SIG-M5 (cell line): ENCODE results near the gene LENG9.
"Not testable (repeated sequence)": the region's sequence is repeated elsewhere in the genome, so short reads cannot be mapped to it uniquely, and the experiment has no call there.

Experiments used
- DNase-seq: peaks from one replicate; lab custom pipeline; 2025; lab: John Stamatoyannopoulos, UW

LENG9 gene

DNA sequence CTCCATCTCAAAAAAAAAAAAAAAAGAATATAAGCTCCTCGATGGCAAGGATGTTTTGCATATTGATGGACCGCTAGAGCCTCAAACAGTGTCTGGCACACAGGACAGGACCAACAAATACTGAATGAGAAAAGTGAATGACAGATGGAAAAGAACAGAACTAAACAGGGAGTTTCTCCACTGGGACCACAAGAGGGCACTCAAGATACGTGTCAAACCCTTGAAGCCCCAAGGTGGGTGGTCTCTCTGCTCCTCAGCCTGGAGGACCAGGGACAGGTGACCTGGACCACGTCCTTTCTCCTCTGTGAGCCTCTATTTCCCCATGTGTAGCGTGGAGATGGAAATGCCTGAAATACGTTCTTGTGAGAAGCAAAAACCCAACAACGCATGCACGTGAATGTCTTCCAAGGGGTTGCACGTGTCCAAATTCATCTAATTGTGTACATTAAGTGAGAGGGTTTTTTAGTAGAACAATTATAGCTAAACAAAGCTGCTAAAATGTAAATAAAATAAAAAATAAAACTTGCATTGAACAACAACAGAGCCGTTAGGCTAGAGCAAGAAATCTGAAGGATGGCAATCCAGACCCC lies 15.2 kb upstream of the LENG9 start:
- no peak for DNase-seq

DNA sequence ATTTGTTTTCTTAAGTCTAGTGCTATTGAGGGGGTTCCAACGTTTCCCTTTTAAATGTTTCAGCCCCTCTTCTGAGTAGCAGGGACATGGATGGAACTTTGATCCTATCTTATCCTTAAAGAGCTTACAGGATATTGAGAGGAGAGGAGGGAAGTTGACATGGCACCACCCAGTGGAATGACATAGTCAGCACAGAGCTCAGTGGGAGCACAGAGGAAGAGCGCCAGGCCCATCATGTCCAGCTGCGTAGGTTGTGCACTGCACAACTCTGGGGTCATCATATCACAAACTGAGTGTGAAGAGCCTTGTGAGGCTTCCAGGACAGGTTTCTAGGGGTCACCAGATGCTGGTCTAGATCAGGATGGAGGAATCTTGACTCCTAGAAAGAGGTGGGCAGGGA lies 14.1 kb upstream of the LENG9 start:
- no peak for DNase-seq

DNA sequence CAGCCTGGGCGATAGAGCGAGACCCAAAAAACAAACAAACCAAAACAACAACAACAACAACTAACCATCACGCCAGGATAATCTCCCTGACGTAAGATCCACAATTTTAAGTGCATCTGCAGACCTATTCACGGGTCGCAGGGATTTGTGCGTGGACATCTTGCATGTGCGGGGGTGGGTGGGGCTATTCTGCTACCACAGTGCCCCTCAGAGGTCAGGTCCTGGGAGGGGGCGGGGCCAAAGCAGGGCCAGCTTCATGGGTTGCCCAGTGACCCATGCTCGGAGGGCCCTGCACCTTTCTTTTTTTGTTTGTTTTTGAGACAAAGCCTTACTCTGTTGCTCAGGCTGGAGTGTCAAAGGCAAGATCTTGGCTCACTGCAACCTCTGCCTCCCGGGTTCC lies 12.1 kb upstream of the LENG9 start:
- no peak for DNase-seq

DNA sequence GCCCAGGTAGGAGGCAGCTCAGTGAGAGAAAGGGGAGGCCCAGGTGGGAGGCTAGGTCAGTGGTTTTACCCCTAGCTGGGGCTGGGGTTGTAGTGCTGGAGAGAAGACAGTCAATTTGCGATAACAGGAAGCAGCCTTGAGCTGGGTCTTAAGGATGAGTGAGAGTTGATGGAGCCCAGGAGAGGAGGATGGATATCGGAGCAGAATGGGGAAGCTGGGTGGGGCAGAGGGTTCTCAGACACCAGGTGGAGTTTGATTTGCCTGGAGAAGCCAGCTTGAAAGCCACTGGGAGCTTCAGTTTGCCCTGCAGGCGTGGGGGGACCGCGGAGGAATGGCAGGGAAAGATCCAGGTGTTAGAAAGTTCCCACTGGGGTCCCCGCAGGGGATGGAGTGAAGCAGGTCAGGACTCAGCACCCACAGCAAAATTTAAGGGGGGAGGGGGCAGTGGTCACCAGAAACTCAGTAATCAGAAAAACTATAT lies 10.4 kb upstream of the LENG9 start:
- DNase-seq: no peak

DNA sequence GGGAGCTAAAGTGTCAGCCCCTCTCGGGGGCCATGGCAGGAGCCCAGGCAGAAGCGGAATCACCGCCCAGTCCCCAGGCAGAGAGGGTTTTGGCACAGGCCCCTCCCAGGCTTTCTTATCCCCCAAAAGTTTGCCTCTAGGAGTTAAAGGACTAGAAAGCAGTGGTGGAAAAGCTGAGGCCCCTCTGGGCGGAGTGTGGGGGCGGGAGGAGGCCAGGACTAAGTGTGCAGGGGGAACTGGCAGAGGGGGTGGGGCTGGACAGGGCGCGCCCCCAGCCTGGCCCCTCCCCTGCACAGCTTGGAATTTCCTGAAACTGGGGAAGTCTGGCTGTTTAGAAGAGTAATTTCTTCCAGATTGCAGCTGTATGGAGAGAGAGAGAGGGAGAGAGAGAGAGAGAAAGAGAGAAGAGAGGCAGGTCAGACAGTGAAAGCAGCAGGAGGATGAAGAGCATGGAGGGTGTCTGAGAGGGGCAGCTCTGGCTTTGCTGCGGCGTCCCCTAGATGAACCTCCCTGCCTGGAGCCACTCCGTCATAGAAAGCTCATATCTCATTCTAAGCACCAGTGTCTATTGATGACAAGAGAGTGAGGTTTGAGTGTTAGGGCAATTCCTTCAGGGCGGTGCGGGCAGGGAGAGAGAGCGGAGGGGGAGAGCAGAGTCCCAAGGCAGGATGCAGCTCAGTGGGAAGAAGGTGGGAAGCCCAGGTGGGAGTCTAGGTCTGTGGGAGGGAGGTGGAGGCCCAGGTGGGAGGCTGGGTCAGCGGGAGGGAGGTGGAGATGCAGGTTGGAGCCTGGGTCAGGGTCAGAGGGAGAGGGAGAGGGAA lies 9.7 kb upstream of the LENG9 start, which contains the start of gene CDC42EP5:
Gene CDC42EP5 (minus strand): TSS at position 226 of the 821 bp plus-strand sequence. CDS start 7,749 bp downstream, outside the sequence.
- no peak for DNase-seq

DNA sequence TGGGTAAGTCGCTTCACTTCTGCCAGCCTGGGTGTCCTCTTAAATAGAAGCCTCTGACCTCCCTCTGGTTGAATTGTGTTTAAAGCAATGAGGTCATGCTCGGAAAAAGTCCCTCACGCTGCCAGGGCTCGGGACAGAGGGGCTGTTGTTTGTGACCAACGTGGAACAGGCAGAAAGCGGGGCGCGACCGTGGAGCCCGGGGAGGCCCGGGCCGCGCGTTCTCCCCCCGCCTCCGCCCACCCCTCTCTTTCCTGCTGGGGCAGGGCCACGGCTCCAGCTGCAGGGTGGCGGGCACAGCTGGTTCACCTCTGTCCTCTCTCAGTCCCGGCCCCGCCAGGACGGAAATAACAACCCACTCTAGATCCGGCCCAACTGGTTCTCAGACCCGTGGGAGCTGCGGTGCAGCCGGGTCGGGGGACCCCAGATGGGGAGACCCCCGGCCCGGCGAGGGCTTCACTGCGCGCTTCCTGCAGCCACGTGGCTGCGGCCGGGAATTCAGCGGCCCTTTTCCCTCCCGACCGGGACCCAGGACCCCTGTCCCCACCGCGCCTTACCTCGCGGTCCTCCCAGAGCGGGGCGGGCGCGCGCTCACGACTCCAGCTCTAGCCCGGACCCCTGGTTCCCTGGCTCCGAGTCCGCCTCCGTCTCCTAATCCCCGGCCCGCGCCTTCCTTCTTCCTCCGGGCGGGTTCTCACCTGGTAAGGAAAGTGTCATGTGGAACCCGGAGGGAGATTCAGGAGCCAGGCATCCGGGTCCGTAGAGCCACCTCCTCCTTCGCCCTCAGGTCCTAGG lies 7.6 kb upstream of the LENG9 start:
- DNase-seq: no peak

DNA sequence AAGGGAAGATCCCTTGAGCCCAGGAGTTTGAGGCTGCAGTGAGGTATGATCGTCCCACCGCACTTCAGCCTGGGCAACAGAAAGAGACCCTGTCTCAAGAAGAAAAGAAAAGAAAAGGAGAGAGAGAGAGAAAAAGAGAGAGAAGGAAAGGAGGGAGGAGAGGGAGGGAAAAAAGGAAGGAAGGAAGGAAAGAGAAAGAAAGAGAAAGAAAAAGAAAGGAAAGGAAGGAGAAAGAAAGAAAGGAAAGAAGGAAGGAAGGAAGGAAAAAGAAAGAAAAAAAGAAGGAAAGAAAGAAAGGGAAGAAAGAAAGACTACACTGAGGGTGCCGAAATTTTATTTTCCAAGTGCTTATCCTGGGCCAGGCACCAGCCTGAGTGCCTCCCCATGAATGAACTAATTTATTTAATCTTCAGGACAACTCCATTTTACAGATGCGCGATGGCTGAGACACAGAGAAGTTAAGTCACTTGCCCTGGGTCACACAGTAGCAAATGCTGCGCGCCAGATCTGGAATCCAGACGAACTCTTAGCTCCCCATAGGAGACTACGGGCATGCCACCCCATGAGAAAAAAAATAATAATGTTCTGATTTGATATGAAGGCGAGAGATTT lies 6.8 kb upstream of the LENG9 start:
- no peak for DNase-seq

DNA sequence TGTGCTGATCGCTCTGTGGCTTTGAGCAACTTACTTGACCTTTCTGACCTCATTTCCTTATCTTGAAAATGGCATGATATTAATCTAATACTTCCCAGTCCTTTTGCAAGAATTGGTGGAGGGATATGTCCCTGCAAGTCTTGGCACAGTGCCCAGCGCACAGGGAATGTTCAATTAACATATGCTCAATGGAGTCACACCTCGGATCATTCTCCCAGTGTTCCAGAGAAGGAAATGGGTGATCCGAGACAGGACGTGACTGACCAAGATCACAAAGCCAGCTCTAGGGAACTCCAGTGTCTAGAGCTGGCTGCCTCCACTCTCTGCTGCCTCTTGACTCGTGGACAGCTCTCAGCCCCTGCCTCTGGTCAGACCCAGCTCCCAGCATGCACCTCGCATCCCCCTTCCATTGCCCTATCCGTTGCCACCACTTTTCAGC lies 5.9 kb upstream of the LENG9 start:
- DNase-seq: no peak

DNA sequence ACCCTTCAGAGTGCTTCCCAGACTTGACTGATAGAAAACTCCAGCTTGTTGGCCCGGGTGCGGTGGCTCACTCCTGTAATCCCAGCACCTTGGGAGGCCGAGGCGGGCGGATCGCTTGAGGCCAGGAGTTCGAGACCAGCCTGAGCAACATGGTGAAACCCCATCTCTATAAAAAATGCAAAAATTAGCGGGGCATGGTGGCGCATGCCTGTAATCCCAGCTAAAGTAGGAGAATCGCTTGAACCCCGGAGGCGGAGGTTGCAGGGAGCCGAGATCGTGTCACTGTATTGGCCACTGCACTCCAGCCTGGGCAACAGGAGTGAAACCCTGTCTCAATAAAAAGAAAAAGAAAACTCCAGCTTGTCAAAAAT lies 2.5 kb upstream of the LENG9 start:
- not testable (repeated sequence) for DNase-seq

DNA sequence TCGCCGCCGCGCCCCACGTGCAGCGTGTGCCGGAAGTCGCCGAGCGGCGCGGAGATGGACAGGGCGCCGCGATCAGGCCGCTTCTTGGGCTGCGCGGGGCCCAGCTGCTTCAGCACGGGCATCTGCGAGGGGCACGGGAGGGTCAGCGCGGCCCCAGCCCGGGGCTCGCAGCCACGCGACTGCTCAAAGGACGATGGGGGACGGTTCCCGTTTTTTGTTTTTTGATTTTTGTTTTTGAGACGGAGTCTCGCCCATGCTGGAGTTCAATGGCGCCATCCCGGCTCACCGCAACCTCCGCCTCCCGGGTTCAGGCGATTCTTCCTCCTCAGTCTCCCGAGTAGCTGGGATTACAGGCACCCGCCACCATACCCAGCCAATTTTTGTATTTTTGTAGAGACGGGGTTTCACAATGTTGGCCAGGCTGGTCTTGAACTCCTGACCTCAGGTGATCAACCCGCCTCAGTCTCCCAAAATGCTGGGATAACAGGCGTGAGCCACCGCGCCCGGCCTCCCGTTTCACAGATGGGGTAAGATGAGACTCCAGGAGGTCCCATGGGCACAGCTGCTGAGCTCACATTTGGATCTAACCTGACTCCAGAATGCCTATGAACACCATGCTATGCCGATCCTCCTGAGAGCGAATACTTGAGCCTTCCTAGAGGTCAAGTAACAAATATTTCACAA lies 2.0 kb upstream of the LENG9 start:
- no peak for DNase-seq

DNA sequence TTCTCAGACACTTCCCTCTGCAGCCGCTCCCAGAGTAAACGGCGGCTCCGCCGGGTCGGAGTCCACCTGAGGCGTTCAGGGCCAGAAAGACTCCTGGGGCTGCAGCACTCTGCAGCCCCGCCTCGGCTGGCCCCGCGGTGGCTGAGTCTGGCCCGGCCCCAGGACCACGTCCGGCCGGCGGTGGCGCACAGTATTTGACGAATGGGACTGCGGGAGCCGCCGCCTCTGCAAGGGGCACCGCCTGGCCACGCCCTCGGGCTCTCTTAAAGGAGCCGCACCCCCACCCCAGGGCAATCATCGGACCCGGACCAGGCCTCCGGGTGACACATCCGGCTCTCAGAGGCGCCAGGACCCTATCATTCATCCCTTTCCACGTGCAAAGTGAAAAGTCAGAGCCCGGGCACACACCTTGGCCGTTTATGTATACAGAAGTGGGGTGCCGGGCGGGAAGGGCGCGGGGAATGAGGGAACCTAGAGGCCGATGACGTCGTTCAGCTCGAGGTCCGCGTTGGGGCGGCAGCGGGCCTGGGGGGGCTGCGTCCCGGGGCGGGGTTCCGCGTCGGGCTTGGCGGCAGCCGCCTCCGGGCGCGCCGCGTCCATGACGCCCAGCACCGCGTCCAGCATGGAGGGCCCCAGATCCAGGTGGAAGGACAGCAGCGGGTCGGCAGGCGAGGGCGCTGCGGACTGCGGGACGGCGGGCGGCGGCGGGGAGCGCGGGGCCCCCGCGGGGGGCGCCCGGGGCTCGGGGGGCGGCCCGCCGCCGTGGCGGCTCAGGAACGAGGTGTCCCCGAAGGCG lies 1.2 kb upstream of the LENG9 start:
- DNase-seq: no peak

DNA sequence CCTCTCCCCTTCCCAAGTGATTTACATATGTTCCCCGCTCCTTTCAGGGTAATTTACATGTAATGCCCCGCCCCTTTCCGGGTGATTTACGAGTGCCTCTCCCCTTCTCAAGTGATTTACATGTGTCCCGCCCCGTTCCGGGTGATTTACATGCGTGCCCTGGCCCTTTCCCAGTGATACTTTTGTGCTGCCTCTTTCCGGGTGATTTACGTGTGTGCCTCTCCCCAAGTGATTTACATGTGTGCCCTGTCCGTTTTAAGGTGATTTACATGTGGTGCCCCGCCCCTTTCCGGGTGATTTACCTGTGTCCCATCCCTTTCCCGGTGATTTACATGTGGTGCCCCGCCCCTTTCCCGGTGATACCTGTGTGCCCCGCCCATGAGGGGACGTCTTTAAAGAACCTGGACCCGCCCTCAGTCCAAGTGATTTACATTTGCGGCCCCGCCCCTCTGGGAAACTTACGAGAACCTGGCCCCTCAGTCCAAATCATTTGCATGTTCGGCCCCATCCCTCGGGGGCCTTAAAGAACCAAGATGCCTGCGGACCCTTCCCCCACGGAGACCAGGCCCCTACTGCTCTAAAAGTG lies 559 bp upstream of the LENG9 start:
- peak; percentile 96 for DNase-seq

DNA sequence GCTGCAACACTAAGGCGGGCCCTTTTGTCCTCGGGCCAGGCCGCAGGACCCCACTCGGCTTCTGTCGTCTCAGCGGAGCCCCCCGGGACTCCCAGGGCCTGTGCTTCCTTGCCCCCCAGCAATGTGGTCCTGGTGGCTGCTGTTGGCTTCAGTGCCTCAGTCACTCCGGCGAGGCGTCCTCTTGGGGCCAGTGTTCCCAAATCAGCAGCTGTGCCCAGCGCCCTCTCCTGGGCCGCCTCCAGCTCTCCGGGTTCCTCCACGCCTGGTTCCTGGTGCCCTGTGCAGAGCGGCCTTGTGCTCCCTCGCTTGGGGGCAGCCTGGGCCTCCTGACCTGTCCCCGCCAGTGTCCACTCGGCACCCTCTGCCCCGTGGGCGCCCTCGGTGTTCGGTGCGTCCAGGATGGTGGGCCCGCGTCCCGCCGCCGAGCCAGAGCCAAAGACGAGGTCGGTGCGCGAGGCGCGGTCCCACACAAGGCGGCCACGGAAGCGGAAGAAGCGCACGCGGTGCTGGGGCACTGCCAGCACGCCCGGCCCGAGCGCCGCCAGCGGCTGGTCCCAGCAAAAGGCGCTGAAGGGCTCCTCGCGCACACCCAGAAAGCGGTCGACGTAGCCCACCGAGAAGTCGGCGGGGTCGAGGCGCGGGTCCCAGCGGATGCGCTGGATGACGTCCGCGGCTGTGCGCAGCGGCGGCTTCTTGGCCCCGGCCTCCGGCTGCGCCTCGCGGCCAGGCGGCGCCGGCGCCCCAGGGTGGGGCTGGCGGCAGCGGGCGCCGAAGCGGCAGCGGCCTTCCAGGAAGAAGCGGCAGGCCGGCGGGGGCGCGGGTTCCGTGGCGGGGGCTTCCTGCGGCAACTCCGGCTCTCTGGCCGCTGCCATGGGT lies 685 bp downstream of the LENG9 start:
- DNase-seq: no peak

DNA sequence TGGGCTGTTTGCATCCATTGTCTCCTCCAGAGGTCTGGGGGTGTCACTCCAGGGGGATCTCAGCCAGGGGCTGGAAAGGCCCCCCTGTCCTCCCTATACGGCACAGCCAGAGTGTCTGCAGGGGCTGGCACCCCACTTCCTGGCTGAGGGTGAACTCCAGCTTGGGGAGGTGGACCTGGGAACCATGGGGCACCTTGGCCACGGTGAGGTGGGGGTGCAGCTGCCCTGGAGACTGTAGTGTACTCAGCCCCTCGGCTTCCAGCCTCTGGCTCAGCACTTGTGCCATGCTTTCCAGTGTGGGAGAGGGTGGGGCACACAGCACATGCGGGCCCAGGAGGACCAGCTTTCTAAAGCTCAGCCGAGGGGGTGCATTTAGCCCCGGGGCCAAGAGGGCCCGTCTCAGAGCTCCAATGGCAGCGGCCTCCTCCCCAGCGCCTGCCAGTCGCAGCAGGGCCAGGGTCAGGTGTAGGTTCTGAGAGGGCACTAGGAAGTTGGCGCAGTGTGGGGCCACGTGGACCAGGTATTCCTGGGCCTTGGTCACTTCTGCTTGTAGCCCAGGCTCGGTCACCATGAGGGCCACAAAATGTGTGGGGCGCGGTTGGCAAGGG lies 1.4 kb downstream of the LENG9 start:
- no peak for DNase-seq

DNA sequence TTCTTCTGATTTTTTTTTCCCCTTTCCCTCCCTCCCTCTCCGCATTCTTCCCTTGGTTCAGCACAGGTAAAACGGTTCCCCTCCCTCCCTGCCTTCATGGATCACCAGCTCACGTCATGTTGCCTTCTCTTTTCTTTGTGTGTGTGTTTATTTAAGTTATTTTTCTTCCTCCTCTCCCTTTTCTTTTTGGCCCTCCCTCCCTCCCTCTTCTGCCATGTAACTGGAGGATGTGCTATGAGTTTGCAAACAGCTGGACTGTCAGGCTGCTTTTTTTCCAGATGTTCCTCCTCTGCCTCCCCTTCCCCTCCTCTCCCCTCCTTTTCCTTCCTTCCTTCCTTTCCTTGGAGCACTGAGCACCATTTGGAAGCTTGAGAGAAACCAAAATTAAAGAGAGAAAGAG lies 2.0 kb downstream of the LENG9 start:
- DNase-seq: no peak

DNA sequence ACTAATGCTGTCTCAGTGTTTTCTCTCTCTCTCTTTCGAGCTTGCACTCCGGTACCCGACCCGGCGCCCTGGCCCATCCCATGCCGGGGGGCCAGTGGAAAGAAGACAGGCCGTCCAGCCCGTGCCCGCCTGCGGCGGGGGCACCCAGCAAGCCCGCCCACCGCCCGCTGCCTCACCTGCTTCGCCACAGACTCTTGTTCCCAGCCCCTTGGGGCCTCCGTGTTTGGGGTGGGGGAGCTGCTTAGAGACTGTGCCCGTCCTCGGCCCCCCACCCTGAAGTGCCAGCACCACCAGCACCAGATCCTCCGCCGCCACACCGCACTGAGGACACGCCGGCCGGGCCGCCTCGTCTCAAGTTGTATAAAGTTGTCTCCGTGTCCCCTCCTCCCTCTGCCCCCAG lies 2.4 kb downstream of the LENG9 start:
- no peak for DNase-seq

DNA sequence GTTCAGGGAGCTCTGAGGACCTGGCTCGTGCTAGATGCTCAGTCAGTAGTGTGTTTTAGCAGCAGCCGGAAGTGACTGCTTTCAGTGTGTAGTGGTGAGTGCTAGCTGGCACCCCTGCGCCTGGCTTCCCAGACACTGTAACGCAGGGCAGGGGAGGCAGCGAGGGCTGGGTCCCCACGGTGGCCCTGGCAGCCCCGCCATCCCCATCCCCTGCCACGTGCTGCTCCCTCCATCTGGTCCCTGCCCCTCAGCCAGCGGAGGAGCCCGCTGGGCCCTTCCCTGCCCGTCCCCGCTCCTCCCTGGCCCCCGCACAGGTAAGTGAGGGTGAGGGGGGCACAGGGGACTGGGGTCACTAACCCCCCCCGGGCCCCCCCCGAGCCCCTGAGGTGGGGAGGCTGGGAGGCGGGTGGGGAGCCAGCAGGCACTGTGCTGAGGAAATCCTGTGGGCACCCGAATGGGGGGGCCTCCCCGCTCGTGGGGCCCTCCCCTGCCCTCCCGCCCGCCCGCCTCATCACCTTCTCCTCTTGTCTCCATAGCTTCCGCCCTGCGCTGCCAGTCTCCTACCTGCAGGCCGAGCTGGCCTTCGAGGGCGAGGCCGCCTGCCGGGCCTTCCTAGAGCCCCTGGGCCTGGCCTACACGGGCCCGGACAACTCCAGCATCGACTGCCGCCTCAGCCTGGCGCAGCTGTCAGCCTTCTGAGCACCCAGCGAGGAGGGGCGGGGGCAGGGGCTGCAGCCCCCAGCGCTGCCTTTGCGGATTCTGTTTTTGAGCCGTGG lies 3.2 kb downstream of the LENG9 start:
- DNase-seq: no peak
